ENCODE measurements around the gene BCLAF3.

Gene BCLAF3

DNA sequence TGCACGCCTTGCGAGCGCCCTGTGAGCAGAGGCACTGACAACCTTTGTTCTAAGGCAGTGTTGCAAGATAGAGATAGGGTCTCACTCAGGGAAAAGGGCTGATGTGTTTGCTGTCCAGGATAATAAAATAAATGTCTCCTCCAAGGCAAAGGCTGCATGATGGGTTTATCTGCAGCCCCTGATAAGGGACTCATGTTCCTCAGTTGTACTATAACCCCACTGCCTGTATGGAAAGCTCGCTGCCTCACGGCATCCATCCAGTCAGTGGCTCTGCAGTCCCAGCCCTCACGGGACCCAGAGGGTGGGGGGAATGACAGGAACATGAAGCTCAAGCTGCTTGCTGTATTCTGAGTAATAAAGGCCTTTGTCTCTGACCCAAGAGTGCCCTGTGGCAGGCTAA is 22.6 kb downstream of the BCLAF3 start:
- no peak overlapping the region for H3K4me3 ChIP-seq (ENCODE audit: low read depth, low read length)

DNA sequence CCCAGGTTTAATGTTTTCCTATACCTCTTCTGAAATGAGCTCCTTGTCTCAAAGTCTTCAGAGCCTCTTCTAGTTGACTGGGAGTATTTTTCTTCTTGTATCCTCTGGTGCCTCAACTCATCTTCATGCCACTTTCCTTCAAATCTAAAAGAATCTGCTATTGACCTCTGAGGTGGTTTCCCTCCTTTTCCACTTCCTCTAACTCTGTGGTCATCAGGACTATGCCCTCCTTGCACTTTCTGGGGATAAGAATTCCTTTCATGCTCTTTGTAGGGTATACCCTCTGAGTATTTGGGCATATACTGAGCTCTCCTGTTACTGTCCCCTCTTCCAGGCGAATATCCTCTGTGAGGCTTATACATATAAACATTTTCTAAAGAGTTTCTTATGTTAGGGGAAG is 24.8 kb downstream of the BCLAF3 start:
- H3K4me3 ChIP-seq (ENCODE audit: low read depth, low read length) = no peak overlapping the region

DNA sequence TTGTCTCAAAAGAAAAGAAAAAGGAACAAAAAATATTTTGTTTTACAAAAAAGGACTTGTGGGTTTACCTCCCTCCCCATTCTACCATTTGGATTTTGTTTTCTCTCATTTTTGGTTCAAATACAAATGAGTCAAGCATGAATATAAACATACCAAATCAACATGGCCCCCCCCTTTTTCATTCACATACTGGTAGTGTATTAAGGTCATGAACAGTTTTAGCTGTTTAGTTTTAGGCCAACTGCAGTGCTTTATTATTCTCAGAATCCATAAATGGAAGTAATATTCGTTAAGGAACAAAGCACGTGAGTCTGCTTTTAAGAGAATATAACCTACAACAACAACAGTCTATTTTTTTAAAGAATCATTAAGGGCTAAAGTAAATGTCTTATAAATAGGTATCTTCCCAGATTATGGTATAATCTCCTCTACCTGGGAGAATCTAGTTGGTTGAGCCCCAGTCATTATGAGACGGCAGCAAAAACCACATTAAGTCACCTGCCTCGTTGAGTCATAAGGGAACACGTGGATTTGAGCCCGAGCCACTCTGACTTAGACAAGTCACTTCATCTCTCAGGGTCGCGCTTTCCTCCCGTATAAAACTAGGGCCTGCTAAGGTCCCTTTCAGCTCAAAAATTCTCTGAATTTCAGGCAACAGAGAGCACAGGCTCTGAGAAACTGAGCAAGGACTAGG is 26.7 kb downstream of the BCLAF3 start:
- no peak overlapping the region for H3K4me3 ChIP-seq (ENCODE audit: low read depth, low read length)

DNA sequence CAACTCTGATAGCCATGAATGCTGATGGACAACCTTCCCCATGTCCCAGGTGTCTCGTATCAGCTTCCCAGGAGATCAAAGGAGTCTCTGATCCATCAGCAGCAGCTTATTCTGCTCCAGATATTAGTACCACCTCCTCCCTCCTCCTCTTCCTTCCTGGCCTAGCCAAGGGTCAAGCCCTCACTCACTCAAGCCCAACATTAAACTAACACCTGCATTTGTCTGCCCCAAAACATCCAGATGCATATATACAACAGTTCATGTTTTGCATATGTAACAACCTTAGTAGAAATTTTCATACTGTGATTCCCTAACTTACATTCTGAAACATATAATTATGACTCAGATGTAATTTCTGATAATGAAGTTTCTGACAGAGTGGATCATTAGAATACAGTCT is 29.9 kb downstream of the BCLAF3 start:
- H3K4me3 ChIP-seq (ENCODE audit: low read depth, low read length) = no peak overlapping the region

DNA sequence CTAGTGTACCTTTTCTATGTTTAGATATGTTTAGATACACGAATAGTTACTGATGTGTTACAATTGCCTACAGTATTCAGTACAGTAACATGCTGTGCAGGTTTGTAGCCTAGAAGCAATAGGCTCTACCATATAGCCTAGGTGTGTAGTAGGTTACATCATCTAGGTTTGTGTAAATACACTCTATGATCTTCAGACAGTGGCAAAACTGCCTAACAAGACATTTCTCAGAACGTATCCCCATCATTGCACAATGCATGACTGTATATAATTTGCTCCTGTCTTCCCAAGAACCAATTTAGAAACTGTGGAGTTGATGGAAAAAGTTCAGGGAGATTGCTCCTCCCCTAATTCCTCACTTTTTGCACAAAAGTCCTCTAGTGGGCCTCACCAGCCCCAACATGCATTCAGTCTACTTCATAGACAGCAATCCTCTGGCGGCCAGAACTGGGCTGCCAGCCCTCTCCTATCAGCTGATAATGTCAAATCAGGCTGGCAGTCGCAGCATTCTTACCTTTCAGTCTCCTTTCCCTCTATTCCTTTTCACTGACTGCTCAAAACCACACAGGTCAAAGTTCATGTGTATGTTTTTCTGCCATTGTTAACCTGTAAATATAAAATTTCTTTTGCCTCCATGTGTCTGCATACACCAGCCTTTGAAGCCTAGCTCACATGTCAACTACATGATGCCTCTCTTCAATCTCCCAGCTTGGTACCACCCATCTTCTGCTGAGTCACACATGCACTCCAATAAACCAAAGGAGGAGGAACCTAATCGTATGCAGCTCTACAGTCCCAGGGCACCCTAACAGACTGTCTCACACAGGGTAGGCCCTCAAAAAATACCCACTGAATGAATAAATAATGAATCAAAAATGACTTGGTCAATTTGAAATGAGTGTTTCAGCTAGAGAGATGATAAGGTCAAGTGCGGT is 32.0 kb downstream of the BCLAF3 start:
- no peak overlapping the region for H3K4me3 ChIP-seq (ENCODE audit: low read depth, low read length)

DNA sequence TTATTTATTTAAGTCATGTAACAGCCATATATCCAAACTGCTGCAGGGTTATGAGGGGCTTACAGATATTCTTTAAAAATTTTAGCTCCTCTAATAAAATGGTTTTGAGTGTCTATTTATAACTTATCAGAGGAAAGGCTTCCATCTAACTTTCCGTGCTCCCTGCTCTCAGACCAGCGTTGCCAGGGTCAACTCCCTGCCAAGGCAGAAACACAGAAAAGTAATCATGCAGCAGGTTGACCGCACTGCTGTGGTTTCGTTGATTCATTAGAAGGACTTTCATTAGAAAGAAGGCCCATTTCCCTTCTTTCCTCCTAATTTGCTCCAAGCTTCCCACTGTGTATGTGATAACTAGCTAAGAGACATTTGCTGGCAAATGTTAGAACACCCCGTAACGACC is 33.9 kb downstream of the BCLAF3 start:
- H3K4me3 ChIP-seq (ENCODE audit: low read depth, low read length) = no peak overlapping the region

DNA sequence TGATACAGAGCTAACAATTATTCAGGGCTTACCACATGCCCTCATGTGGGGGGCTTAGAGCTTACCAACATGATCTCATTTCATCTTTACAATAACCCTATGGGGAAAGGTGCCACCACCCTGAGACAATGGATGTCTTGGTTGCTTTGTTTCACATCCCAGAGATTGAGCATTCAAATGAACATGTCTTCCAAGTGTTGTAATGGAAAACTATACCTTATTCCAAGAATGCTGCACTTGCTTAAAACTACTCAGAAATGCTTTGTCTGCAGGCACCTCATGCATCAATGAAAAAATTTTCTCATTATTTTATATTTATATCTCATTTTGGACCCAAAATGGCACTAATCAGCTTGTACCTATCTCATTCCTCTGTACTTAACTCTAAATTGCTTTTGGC is 34.6 kb downstream of the BCLAF3 start:
- no peak overlapping the region for H3K4me3 ChIP-seq (ENCODE audit: low read depth, low read length)

DNA sequence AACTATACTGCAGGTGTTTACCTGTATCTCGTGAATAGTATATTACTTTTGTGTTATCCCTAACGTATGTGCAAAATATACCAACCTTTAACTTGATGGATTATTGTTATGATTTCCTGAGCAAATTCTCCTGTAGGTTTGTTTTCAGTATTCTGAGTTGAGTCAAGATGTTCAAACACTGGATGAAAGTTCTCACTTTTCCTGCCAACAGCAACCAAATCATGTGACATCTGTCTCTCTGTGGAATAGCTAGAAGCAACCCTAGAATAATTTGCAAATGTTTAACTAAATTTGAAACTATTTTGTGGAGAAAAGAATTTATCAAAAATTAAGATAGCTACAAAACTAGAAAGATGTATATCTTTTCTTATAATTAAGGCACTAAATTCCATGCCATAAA is 35.6 kb downstream of the BCLAF3 start:
- no peak overlapping the region for H3K4me3 ChIP-seq (ENCODE audit: low read depth, low read length)

DNA sequence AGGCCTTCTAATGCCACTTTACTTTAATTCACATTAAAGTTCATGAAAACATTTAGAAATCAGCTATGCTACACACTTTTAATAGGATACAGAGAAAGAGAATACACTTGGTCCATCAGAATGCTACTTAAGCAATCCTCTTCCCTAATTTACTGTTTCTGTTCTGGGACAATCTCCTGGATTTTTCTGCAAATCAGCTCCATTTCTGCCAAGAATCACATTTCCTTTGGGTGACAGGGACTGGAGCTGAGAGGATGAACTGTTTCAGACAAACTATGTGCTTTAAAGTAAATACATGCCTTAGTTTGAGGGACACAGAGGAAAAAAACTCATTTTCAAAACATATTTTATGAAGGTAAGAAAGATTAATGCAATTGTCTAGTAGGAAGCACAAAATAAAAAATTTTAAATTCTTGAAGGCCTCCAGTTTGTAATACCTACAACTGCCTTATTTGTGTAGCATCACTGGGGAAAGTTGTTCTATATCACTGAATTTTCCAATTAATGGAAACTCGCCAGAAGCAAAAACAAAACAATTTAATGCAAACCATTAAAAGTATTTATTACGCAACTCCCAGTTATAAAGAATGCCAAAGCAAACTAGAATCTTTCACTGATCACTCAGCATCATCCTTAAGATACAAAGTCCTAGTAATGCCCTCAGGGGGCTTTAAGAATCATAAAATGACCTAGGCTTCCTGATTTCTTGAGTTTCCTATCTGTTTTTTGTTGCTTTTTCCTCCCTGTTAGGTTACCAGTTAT is 36.3 kb downstream of the BCLAF3 start:
- H3K4me3 ChIP-seq (ENCODE audit: low read depth, low read length) = no peak overlapping the region

DNA sequence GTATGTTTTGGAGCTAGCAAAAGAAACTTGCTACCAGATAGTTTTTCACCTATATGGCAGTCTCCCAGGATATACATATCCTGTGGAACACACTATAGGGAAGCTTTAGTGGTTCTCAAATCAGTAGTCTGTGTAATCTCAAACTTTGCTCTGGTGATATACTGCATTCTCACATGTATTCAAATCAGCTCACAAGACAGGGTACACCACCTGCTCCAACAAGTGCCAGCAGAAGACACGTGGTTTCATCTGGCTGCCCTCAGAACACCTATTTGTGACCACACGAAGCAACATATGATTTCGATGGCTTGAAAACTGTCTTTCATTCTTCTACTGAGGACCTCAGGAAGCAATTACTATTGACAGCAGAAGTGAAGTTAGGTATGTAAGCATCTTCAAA is 37.7 kb downstream of the BCLAF3 start:
- H3K4me3 ChIP-seq (ENCODE audit: low read depth, low read length) = no peak overlapping the region

DNA sequence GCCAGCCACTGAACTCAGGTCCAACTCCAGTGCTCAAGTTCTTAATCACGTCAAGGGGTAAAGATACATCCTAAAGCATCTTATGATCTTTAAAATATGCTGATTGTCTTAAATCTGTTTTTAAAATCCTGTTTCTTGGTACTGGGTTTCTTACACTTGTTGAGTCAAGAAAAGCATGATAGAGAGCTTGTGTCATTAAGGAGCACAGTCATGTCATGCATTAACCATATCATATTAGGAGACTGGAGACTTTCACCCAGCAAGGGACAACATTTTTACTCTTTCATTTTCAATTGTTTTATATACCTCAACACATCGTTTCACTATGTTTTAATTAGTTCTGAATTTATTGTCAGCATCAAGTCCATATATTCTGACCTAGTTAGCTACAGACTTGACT is 41.5 kb downstream of the BCLAF3 start:
- no peak overlapping the region for H3K4me3 ChIP-seq (ENCODE audit: low read depth, low read length)

DNA sequence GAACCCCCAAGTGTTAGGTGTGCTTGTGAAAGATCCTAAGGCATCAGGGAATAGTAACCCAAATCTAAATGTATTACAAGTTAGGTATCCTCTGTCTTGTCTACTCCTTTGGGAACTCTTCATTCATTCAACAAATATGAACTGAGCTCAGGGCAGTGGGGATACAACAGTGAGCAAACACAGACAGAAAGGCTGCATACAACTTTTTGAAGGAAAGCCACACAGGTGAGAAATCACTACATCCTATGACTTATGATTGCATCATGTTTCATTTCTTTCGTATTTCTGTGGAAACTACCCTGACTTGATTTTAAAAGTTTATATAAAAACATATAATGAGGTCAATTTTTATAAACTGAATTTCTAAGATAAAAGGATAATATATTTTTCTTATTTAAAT is 43.2 kb downstream of the BCLAF3 start:
- no peak overlapping the region for H3K4me3 ChIP-seq (ENCODE audit: low read depth, low read length)

Measured in iPS-11a (cell line).